GM19238 (cell line): ENCODE data around the gene LAMB3.

ENCODE experiments used
- DNase-seq: peaks from one replicate; pipeline ENCODE4 v3.0.0; 2011; ENCODE audit warnings: low spot score; ENCODE audit not compliant: insufficient read length

LAMB3 gene

GRCh38 chr1:209662879-209663327 lies 10.7 kb upstream of the LAMB3 start:
- DNase-seq = no peak

- DNase-seq = no peak
Measured at GRCh38 chr1:209661071-209661470, 8.8 kb upstream of the LAMB3 start.

- DNase-seq = no peak
Measured at GRCh38 chr1:209659909-209660308, 7.7 kb upstream of the LAMB3 start.

- DNase-seq = no peak
Measured at GRCh38 chr1:209657918-209658317, 5.7 kb upstream of the LAMB3 start.

DNA sequence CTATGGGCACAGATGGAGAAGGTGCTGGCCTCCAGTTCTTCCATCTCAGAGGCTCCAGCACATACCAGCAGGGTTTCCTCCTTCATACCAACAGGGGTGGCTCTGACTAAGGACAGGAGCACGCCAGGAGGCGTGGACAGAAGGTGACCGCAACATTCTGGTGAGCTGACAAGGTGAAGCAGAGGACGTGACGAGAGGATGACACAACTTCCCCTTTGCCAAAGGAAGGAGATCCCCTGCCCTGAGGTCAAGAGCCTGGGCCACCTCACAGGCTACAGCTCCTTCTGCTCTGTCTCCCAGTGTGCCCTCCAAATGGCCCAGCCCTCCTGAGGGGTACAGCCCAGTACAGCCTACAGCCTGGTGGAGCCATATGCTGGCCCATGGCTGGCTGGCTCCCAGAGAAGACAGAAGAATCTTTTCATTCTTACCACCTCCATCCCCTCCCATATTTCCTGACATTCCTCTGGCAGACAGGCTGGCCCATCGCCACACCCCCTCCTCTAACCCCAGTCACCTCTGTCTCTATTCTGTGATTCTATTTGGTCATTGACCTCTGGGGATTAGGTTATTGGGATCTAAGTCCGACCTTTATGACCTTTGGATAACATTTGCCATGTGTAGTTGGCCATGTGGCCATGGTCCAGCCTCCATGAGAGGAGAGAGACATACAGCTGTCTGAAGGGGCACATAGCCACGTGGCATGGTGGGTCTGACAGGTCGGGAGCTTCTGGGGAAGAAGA lies 5.1 kb upstream of the LAMB3 start:
- no peak for DNase-seq

DNA sequence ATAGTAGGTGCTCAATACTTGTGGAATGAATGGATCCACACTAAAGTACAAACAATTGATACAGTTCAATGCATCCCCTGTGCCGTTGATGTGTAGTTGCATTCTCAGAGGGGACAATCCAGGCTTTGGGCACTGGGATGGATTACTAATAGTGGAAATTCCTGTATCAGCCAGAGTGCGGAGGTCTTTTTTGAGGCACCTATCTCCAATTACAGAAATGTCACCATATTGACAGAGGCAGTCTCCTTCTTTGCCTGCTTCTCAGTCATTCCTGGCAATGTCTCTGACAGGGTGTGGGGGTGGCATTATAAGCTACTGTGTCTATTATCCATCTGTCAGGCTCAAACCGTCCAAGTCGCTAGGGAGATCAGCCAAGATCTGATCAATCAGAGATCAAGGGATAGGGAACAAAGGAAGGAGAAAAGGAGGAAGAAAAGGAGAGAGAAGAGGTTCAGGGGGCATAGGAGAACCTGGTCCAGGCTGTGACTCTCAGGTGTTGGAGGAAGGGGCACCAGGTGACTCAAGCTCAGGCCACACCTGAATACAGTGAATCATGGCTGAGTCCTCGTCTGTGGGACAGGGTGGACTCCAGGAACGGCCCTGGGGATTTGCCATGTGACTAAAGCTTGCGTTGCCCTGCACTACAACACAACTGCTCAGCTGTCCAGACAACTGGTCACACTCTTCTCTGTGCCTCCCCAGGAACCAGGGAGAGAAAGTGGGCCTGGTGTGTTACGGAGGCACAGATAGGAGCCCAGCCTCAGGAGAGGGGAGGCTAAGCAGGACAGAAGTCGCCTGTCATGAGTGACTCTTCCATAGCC lies 3.4 kb upstream of the LAMB3 start:
- DNase-seq = no peak

- DNase-seq = no peak
Measured at GRCh38 chr1:209653915-209654351, 1.7 kb upstream of the LAMB3 start.

- DNase-seq = no peak
Measured at GRCh38 chr1:209652873-209653401, 712 bp upstream of the LAMB3 start.

DNA sequence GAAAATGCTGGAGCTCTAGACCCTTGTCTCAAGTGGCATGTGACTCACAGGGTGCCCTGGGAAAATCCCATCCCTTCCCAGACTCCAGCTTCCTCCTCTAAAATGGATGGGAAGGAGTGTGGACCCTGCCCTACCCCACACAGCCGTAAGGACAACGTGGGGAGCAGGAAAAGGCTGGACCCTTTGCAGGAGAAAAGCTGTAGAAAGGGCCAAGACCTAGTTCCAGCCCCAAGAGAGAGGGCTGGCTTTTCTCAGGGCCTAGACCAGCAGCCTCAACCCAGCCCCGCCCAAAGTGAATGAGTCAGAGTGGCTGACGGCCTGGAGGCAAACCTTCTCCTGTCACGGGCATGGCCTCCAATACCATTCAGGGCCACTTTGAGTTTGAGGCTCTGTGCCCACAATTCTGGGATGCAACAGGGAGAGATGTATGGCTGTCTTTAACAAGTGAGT lies 1.1 kb downstream of the LAMB3 start:
- no peak for DNase-seq

- DNase-seq = no peak
Measured at GRCh38 chr1:209650454-209650853, 1.8 kb downstream of the LAMB3 start.

DNA sequence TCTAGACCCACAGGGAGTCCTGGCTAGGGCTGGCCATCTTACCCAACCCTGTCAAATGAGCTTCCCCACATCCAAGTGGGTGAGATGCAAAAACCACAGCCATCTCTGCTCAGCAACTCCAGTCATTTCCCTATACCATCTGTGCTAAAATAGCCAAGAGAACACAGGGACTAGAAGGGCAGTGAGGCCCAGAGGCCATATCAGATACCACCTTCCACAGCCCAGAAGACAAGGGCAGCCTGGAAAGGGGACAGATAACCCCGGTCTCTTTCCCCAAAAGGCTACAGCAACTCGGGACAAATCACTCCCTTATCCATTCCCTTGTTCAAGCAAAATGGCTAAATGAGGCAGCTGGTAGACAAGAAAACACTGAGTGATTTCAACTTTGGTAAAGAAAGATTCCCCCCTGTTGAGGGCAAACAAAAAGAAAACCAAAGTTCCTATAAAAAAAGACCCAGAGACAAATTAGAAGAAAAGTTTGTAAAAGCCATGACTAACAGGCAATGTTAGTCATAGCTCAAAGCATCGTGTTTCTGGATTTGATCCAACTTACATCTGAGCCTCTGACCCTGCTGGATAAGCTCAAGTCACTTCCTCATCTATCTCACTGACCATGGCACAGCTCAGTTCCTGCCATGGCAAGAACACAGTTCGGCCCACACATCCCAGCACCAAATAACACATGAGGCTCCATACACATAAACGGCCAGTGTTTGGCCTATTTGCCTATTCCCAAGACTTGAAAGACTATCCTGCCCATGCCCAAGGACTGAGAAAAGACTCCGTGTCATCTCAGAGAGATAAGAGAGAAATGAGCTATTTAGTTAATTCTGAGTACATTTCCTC lies 3.1 kb downstream of the LAMB3 start:
- DNase-seq = no peak

DNA sequence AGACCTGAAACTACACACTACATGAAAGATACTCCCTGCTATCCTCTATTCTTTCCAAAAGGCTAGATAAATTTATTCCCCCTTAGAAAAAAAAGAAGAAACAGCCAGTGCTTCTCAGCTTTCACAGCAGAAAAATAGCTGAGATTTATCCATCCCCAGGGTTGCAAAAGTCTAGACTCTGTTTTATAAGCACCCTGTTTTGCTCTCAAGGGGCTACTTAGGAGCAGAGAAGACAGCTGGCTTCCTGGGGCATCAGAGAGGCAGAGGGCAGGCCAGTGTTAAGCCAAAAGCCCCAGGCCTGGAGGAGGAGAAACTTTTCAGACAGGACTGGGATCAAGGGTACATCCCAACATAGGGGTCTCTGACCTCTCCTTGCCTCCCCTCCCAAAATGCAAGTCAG lies 3.9 kb downstream of the LAMB3 start:
- no peak for DNase-seq

- no peak for DNase-seq
Measured at GRCh38 chr1:209647156-209647555, 5.1 kb downstream of the LAMB3 start.

DNA sequence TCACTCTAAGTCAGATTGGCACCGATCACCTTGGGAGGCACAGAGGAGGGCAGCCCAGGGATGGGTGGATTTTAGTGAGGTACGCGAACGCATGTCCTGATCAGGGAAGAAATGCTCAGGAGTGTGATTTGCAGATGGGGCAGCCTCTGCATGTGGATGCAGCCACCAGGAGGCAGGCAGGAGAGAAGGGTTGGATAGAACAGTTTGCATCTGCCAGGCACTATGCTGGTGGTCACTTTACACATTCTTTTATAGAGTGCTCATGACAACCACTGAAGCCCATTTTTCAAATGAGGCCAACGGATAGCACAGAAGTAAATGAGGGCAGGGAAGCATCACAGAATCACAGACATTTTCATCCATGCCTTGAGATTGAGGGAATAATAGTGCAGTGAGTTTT lies 5.7 kb downstream of the LAMB3 start:
- no peak for DNase-seq

DNA sequence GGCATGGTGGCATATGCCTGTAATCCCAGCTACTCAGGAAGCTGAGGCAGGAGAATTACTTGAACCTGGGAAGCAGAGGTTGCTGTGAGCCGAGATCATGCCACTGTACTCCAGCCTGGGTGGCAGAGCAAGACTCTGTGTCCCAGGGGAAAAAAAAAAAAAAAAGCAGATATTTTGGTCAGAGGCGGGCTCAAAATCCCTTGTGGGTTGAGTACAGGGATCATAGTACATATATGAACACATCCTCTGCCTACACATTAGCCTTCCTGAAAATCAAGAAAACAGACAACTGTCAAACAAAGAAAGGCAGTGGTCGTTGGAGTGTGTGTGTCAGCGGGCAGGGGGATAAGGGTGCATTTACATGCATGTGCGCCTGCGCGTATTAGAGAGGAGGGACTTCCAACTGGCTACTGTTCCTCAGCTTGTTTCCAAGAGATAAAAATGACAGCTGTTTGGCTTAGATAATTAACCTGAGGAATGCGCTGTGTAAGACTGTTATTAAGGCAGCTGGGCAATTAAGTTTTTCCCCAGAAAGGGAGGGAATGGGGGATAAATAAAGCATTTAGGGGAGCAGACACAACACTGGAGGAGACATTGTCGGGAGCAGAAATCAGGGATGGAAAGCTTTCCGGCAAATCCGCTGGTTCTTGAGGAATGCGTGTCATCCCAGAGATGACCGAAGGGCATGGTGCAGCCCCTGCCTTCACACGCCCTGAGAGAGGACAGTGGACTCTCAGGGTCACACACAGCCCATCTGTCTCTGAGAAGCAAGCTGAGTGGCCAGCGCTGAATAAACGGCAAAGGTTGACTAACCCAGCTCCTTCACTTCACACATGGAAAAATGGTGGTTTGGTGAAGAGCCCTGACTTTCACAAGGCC lies 6.4 kb downstream of the LAMB3 start:
- DNase-seq = no peak

DNA sequence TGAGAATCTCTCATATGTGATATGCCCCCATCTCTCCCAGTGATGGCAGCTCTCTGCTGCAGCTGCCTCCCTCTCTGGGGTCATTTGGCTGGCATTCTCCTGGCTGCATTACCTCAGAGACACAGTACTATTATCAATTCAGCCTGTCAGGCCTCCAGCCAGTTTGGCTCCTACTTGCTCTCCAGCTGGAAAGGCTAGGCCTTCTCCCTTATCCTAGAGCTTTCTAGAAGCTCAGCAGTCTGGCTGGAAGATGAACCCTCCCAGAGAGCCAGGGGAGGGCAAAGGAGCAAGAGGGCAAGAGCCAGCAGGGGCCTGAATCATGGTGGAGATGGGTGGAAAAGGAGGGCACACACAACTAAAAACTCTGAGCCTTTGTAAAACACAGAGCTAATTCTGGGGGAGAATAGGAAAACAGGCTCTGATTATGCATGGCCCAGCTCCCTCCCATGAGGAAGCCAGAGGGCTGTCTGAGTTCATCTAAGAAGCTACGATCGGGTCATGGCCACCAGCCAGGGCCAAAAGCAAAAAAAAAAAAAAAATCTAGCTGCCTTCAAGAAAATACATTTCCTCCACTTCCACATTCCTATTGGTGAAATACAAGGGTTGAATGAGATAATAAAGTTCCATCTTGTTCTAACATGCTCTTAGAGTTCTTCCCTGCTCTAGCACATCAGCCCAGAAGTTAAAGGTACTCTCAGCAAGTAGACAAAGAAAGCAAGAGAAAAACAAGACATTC lies 8.8 kb downstream of the LAMB3 start:
- no peak for DNase-seq

- DNase-seq = no peak
Measured at GRCh38 chr1:209642816-209643215, 9.4 kb downstream of the LAMB3 start.

GRCh38 chr1:209641832-209642172 lies 10.4 kb downstream of the LAMB3 start:
- DNase-seq = no peak

- DNase-seq = no peak
Measured at GRCh38 chr1:209635850-209636249, 16.4 kb downstream of the LAMB3 start.
